ENCODE results near the gene MARF1. TPM values are rescaled to one million over a fixed set of nuclear protein-coding genes. Genes with fewer than 3 reads are reported as not detected.

The MARF1 gene
- polyA plus RNA-seq, 1 donor (not counting 4 experiments of a cell fraction or from before 2014, with no cell fraction given), result 12.5 TPM

GRCh38 chr16:15609286-15609649 is 33.7 kb downstream of the MARF1 start:
- DNase-seq (ENCODE audit: low read depth, low spot score) (no peak), FAIRE-seq (no peak)
- Histone ChIP-seq H4K20me1 (ENCODE audit: control insufficient read depth, extremely low read depth, insufficient read depth, low read length) (no peaks in the 10 kb centered on the region), H3K36me3 (ENCODE audit: control insufficient read depth in 2 of 2, extremely low read depth in 1 of 2, insufficient read depth in 2 of 2, low read length in 2 of 2) (peaks cover 12 to 32% of the 10 kb centered on the region in 2 experiments), H3K27ac (ENCODE audit: control insufficient read depth, insufficient read depth, low read length) (no peak overlapping the region), H3K4me1 (ENCODE audit: control insufficient read depth, extremely low read depth, insufficient read depth, low read length) (peaks cover 20% of the 10 kb centered on the region), H3K79me2 (ENCODE audit: control insufficient read depth, insufficient read depth, low read length) (no peaks in the 10 kb centered on the region), H3K9me3 (ENCODE audit: control insufficient read depth, low read depth, low read length) (no peaks in the 10 kb centered on the region), H3K9ac (ENCODE audit: control insufficient read depth, extremely low read depth, insufficient read depth, low read length) (no peak overlapping the region), H3K4me3 (ENCODE audit: control insufficient read depth in 2 of 3, extremely low read depth in 1 of 3, insufficient read depth in 2 of 3, low read depth in 1 of 3, low read length in 3 of 3) (no peak overlapping the region), H3K9me1 (ENCODE audit: control insufficient read depth, extremely low read depth, insufficient read depth, low read length) (no peaks in the 10 kb centered on the region), H2AFZ (ENCODE audit: control insufficient read depth, low read length) (no peak overlapping the region), H3K4me2 (ENCODE audit: control insufficient read depth, extremely low read depth, insufficient read depth, low read depth, low read length) (no peak overlapping the region), H3K27me3 (ENCODE audit: control insufficient read depth, extremely low read depth, insufficient read depth, low read length) (no peaks in the 10 kb centered on the region)
- TF ChIP-seq EZH2 (IDR thresholded peaks at IDR 0.05; ENCODE audit: low read length) (no peak), CTCF (optimal IDR thresholded peaks at IDR 0.05 in 1 of 3, IDR thresholded peaks at IDR 0.05 in 1 of 3, conservative IDR thresholded peaks at IDR 0.05 in 1 of 3; ENCODE audit: extremely low read depth in 1 of 3, insufficient read depth in 2 of 3, low read length in 3 of 3) (no peak)
- dilution Hi-C loops (cut with MboI; ENCODE audit: extremely low pct_ligation_motif_present, low sequenced_read_pairs), result no loop called here

GRCh38 chr16:15608398-15609285 is 34.3 kb downstream of the MARF1 start:
- H3K79me2 ChIP-seq (ENCODE audit: control insufficient read depth, insufficient read depth, low read length), result no peaks in the 10 kb centered on the region
- no peak overlapping the region for H3K9ac ChIP-seq (ENCODE audit: control insufficient read depth, extremely low read depth, insufficient read depth, low read length)
- no peaks in the 10 kb centered on the region for H3K9me3 ChIP-seq (ENCODE audit: control insufficient read depth, low read depth, low read length)
- DNase-seq (ENCODE audit: low read depth, low spot score), result no peak
- H3K36me3 ChIP-seq (ENCODE audit: control insufficient read depth in 2 of 2, extremely low read depth in 1 of 2, insufficient read depth in 2 of 2, low read length in 2 of 2), result peaks cover 17 to 38% of the 10 kb centered on the region in 2 experiments
- TF ChIP-seq EZH2 (IDR thresholded peaks at IDR 0.05; ENCODE audit: low read length) (no peak), CTCF (optimal IDR thresholded peaks at IDR 0.05 in 1 of 3, IDR thresholded peaks at IDR 0.05 in 1 of 3, conservative IDR thresholded peaks at IDR 0.05 in 1 of 3; ENCODE audit: extremely low read depth in 1 of 3, insufficient read depth in 2 of 3, low read length in 3 of 3) (no peak)
- H3K9me1 ChIP-seq (ENCODE audit: control insufficient read depth, extremely low read depth, insufficient read depth, low read length), result no peaks in the 10 kb centered on the region
- H3K27me3 ChIP-seq (ENCODE audit: control insufficient read depth, extremely low read depth, insufficient read depth, low read length), result no peaks in the 10 kb centered on the region
- dilution Hi-C loops (cut with MboI; ENCODE audit: extremely low pct_ligation_motif_present, low sequenced_read_pairs), result no loop called here
- no peak overlapping the region for H2AFZ ChIP-seq (ENCODE audit: control insufficient read depth, low read length)
- no peak overlapping the region for H3K4me2 ChIP-seq (ENCODE audit: control insufficient read depth, extremely low read depth, insufficient read depth, low read depth, low read length)
- FAIRE-seq, result no peak
- no peaks in the 10 kb centered on the region for H4K20me1 ChIP-seq (ENCODE audit: control insufficient read depth, extremely low read depth, insufficient read depth, low read length)
- H3K4me3 ChIP-seq (ENCODE audit: control insufficient read depth in 2 of 3, extremely low read depth in 1 of 3, insufficient read depth in 2 of 3, low read depth in 1 of 3, low read length in 3 of 3), result no peak overlapping the region
- peaks cover 15% of the 10 kb centered on the region for H3K4me1 ChIP-seq (ENCODE audit: control insufficient read depth, extremely low read depth, insufficient read depth, low read length)
- H3K27ac ChIP-seq (ENCODE audit: control insufficient read depth, insufficient read depth, low read length), result no peak overlapping the region
